GM21360 (cell line): Measurements from ENCODE around the gene ABCC8.
"Not testable (repeated sequence)": the region's sequence is repeated elsewhere in the genome, so short reads cannot be mapped to it uniquely, and the experiment has no call there.

ENCODE experiments used
- ATAC-seq: cut with Tn5 transposase; IDR thresholded peaks from one replicate; pipeline ENCODE4 v1.9.1; 2021; ENCODE audit warnings: mild to moderate bottlenecking, moderate library complexity; ENCODE audit not compliant: unreplicated experiment

ABCC8 gene

DNA sequence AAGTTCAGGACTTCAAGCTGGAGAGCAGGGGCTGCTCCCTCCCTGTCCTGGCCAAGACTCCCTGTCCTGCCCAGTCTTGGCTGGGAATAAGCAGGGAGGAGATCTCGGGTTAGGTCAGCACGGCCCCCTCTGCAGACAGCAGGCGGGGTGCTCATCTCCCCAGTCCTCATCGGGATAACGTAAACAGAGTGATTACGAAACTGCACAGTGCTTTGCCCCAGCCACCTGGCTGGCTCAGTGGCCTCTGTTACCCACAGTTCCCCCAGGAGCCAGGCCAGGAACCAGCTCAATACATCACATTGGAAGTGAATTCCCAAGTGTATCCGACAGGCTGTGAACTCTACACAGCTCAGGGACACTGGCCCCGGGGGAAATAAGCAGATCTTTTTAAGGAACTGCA, 45.5 kb downstream of the ABCC8 start:
- ATAC-seq: no peak

GRCh38 chr11:17430616-17431015, 46.0 kb downstream of the ABCC8 start:
- no peak for ATAC-seq

- ATAC-seq: no peak
Measured at GRCh38 chr11:17428925-17429324, 47.7 kb downstream of the ABCC8 start.

GRCh38 chr11:17428261-17428660, 48.4 kb downstream of the ABCC8 start:
- ATAC-seq: no peak

- not testable (repeated sequence) for ATAC-seq
Measured at GRCh38 chr11:17426233-17426632, 50.4 kb downstream of the ABCC8 start.

DNA sequence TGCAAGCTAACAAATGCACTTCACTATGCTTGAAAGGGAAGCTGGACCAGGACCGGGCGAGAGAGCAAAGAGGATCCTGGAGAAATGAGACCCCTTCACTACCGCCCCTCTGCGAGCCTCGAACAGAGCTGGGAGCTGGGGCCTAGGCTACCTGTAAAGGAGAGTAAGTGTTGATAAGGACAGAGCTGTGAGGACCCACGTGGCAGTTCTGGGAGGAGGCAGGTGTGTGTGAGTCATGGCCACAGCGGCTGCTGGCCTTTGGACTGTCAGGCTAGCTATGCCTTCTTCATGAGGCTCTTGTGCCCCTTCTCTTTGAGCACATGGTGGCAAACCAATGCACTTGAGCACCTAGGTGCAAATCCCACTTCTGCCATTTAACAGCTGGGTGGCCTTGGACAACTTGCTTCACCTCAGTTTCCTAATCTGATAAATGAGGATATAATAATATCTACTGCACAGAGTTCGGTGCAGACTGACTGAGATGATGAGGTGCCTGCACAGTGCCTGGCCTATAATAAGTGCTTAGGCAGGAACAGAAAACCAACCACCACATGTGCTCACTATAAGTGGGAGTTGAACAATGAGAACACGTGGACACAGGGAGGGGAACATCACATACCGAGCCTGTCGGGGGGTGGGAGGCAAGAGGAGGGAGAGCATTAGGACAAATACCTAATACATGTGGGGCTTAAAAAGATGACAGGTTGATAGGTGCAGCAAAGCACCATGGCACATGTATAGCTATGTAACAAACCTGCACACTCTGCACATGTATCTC, 52.9 kb downstream of the ABCC8 start:
- no peak for ATAC-seq

GRCh38 chr11:17421781-17422180, 54.9 kb downstream of the ABCC8 start:
- ATAC-seq: no peak

GRCh38 chr11:17418444-17419081, 58.1 kb downstream of the ABCC8 start:
- no peak for ATAC-seq

- ATAC-seq: no peak
Measured at GRCh38 chr11:17416492-17416891, 60.2 kb downstream of the ABCC8 start.

- ATAC-seq: no peak
Measured at GRCh38 chr11:17415523-17416104, 61.0 kb downstream of the ABCC8 start.

GRCh38 chr11:17414992-17415391, 61.7 kb downstream of the ABCC8 start:
- no peak for ATAC-seq

- ATAC-seq: no peak
Measured at GRCh38 chr11:17414317-17414737, 62.3 kb downstream of the ABCC8 start.

GRCh38 chr11:17413414-17414316, 63.0 kb downstream of the ABCC8 start:
- no peak for ATAC-seq

GRCh38 chr11:17412488-17413180, 64.0 kb downstream of the ABCC8 start:
- ATAC-seq: no peak

- no peak for ATAC-seq
Measured at GRCh38 chr11:17411418-17411817, 65.2 kb downstream of the ABCC8 start.

DNA sequence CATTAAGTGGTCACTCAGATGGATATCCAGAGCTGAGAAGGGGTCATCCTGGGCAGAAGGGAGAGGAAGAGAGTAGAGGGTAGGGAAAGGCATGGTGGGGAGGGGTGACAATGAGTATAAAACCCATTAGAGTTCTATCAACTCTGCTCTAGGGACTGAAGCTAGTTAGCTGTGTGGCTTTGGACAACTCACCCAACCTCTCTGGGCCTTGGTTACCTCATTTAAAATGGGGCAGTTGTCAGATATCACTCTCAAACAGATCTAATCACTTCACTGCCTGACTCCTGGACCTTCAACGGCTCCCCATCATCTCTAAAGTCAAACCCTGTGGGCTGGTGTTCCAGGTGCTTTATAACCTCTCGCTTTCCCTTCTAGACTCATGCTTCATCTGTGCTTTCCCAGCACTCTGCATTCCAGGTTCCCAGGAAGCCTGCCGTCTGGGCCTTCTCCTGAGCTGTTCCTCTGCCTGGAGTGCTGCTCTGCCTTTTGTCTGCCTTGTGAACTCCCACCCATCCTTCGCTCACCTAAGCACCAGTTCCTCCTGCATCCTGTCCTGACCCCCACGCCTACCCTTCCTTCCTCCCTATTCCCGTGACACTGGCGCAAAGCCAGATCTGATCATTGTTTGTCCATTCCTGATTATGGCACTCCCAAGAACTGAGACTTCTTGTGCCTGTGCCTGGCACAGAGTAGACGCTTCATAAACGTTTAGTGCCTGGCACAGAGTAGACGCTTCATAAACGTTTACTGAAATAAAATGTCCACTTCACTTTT, 65.9 kb downstream of the ABCC8 start:
- ATAC-seq: no peak

- no peak for ATAC-seq
Measured at GRCh38 chr11:17408641-17409040, 68.0 kb downstream of the ABCC8 start.

- no peak for ATAC-seq
Measured at GRCh38 chr11:17408026-17408425, 68.6 kb downstream of the ABCC8 start.

- no peak for ATAC-seq
Measured at GRCh38 chr11:17407575-17407974, 69.1 kb downstream of the ABCC8 start.

DNA sequence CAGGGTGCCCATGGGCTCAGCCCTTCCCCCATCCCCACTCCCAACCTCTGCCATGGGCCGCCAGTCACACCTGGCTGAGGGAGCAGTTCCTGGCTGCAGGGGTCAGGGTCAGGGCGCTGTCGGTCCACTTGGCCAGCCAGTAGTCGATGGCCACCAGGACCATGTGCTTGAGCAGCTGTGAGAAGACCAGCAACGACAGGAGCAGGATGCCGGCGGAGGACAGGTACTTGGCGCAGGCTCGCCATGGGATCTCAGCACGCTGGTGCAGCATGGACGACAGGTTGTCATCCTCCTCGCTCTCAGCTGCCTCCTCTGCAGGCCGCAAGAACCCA, 69.9 kb downstream of the ABCC8 start:
- no peak for ATAC-seq
